ENCODE measurements around the gene IKBIP.
"Not testable (repeated sequence)": the region's sequence is repeated elsewhere in the genome, so short reads cannot be mapped to it uniquely, and the experiment has no call there.

IKBIP gene

DNA sequence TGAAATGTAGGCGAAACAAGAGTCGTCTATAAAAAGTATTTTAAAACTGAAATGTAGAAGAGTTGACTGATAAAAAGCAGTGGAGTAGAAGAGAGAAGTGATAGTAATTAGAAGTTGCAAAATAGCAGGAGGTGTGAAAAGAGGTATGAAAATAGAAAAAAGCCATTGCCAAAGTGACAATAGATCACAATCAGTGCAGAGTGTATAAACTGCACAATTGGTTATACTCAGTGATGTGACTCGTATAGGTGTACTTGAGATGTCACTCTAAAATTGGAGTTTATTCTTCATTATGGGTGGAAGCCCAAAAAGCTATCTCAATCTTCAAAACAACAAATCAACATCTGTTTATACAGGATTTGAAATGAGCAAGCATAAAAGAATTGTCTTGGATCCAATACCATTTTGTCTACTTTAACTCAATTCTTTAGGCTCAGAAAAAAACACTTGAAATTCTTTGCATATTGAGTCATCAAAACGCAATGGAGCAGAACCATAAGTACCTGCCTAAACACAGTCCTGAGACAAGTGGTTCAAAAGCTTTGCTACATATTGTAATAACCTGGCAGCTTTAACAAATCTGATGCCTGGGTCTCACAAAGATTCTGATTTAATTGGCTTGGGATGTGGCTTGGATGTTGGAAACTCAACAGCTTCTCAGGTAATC is 8.8 kb downstream of the IKBIP start:
- DNase-seq: peak; percentile 78

- peak; percentile 60 for DNase-seq
Measured at GRCh38 chr12:98618952-98619351, 25.6 kb downstream of the IKBIP start.

GRCh38 chr12:98612696-98613334 is 31.8 kb downstream of the IKBIP start:
- DNase-seq: no peak

DNA sequence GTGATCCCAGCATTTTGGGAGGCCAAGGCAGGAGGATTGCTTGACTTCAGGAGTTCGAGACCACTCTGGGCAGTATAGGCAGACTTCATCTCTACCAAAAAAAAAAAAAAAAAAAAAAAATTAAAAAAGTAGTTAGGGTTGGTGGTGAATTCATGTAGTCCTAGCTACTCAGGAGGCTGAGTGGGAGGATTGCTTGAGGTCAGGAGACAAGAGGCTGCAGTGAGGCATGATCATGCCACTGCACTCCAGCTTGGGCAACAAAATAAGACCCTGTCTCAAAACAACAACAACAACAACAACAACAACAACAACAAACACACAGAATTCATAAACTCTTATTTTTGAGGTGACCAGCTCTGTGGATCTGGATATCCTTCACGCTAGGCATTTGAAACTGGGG is 34.0 kb downstream of the IKBIP start:
- no peak for DNase-seq

GRCh38 chr12:98606359-98606988 is 38.1 kb downstream of the IKBIP start:
- no peak for DNase-seq

DNA sequence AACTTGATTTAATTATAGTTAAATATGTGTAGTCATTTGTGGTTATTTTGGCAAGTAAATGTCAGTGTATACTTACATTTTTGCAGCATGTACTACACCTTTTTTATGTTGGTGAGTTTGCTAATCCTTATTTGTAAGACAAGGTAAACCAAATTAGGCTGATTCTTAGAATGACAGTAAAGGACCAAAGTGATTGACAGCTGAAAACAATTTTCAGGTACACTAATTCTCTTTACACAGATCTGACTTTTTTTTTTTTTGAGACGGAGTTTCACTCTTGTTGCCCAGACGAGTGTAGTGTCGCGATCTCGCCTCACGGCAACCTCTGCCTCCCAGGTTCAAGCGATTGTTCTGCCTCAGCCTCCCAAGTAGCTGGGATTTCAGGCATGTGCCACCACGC is 42.7 kb downstream of the IKBIP start:
- DNase-seq: no peak

GRCh38 chr12:98597313-98597712 is 47.3 kb downstream of the IKBIP start:
- not testable (repeated sequence) for DNase-seq

- peak; percentile 73 for DNase-seq
Measured at GRCh38 chr12:98595243-98595988, 49.2 kb downstream of the IKBIP start.

- DNase-seq: peak; percentile 34
Measured at GRCh38 chr12:98594050-98594835, 50.3 kb downstream of the IKBIP start.

GRCh38 chr12:98593351-98594049 is 51.1 kb downstream of the IKBIP start, which contains the start of gene SLC25A3:
Gene SLC25A3, plus strand, starts transcription at chr12:98593686. Its CDS starts 293 bp downstream, at chr12:98593979.
- peak; percentile 99 for DNase-seq

DNA sequence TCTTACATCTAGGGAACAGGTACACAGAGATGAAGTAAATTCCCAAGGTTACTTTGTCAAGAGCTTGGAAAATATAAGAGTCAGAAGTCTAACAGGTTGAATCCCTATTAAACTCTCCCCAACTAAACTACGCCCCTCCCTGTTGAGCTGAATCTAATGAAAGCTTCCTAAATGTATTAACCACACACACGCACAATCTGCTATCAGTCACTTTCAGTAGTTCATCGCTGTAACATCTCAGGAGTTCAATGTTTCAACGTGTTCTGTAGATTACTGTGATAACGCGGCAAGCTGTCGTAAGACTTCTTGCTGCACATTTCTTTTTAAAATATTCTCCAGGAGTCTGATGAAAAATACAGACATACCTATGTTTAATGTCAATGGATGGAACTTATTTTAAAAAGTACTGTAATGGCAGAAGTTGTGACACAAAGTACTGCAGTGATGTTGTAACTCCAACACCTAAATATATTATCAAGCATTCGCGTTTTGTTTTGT is 51.7 kb downstream of the IKBIP start:
- no peak for DNase-seq

- DNase-seq: no peak
Measured at GRCh38 chr12:98591209-98591608, 53.4 kb downstream of the IKBIP start.

DNA sequence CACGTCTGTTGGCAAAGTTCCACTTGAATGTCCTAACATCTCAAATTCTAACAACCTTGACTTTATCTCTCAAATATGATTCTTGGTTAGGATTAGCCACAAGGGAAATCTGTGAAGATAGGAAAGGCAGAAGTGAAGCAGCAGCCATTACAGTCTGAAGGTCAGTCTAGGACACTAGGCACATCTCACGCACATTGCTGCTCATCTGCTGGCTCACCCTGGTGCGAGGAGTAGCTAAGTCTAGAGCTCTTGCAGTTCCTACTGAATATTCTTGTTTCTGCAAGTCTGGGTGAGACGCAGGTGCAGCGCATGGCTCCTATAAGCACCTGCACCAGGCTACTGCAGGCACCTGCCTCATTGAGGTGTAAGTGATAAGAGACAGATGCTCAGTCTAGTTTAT is 57.5 kb downstream of the IKBIP start:
- DNase-seq: no peak

GRCh38 chr12:98582093-98582492 is 62.5 kb downstream of the IKBIP start:
- DNase-seq: peak; percentile 60

GRCh38 chr12:98581101-98581500 is 63.5 kb downstream of the IKBIP start:
- no peak for DNase-seq

- DNase-seq: no peak
Measured at GRCh38 chr12:98580695-98581094, 63.9 kb downstream of the IKBIP start.

GRCh38 chr12:98579835-98580234 is 64.8 kb downstream of the IKBIP start:
- DNase-seq: no peak

GRCh38 chr12:98579347-98579746 is 65.2 kb downstream of the IKBIP start:
- no peak for DNase-seq

GRCh38 chr12:98578821-98579220 is 65.8 kb downstream of the IKBIP start:
- DNase-seq: no peak

- DNase-seq: no peak
Measured at GRCh38 chr12:98578392-98578791, 66.2 kb downstream of the IKBIP start.

GRCh38 chr12:98576795-98577194 is 67.8 kb downstream of the IKBIP start:
- not testable (repeated sequence) for DNase-seq

- no peak for DNase-seq
Measured at GRCh38 chr12:98575013-98575412, 69.6 kb downstream of the IKBIP start.
